ENCODE measurements around the gene NPAS3. TPM values are rescaled to one million over a fixed set of nuclear protein-coding genes. Genes with fewer than 3 reads are reported as not detected.

Gene NPAS3
- total and polyA plus RNA-seq, 2 of the 13 experiments (the other 11 are each of a cell fraction or from before 2014, with no cell fraction given), result not detected

GRCh38 chr14:33792720-33793368 is 854.2 kb downstream of the NPAS3 start (continued):
- TF ChIP-seq ZNF337 (CRISPR knock-in tag; IDR thresholded peaks at IDR 0.05; ENCODE audit: borderline replicate concordance, low read depth) (no peak), ZNF577 (CRISPR knock-in tag; IDR thresholded peaks at IDR 0.05; ENCODE audit: borderline replicate concordance, low read depth) (no peak), ZEB1 (IDR thresholded peaks at IDR 0.05; ENCODE audit: insufficient replicate concordance, low read depth) (no peak), SKIL (CRISPR knock-in tag; IDR thresholded peaks at IDR 0.05; ENCODE audit: borderline replicate concordance) (no peak), SMARCC2 (IDR thresholded peaks at IDR 0.05) (no peak), GTF2F1 (IDR thresholded peaks at IDR 0.05; ENCODE audit: low read length) (no peak), ATF1 (CRISPR knock-in tag; IDR thresholded peaks at IDR 0.05) (no peak), RFX5 (IDR thresholded peaks at IDR 0.05; ENCODE audit: low read depth, low read length) (no peak), ZNF180 (CRISPR knock-in tag; IDR thresholded peaks at IDR 0.05; ENCODE audit: borderline replicate concordance, low read depth) (no peak), FOXP1 (IDR thresholded peaks at IDR 0.05) (no peak), FOXP1 (CRISPR knock-in tag; IDR thresholded peaks at IDR 0.05) (no peak), JDP2 (CRISPR knock-in tag; IDR thresholded peaks at IDR 0.05; ENCODE audit: borderline replicate concordance) (no peak), ZNF724P (CRISPR knock-in tag; IDR thresholded peaks at IDR 0.05; ENCODE audit: borderline replicate concordance) (no peak), ZFP62 (CRISPR knock-in tag; IDR thresholded peaks at IDR 0.05) (no peak), ZNF282 (IDR thresholded peaks at IDR 0.05; ENCODE audit: partially characterized antibody) (no peak), TCF12 (IDR thresholded peaks at IDR 0.05) (no peak), TCF12 (CRISPR knock-in tag; IDR thresholded peaks at IDR 0.05) (no peak), STAT6 (CRISPR knock-in tag; IDR thresholded peaks at IDR 0.05; ENCODE audit: borderline replicate concordance) (no peak), KDM5A (IDR thresholded peaks at IDR 0.05; ENCODE audit: borderline replicate concordance, low read length) (no peak), SP2 (CRISPR knock-in tag; IDR thresholded peaks at IDR 0.05) (no peak)
- TF ChIP-seq, protein P1, sequence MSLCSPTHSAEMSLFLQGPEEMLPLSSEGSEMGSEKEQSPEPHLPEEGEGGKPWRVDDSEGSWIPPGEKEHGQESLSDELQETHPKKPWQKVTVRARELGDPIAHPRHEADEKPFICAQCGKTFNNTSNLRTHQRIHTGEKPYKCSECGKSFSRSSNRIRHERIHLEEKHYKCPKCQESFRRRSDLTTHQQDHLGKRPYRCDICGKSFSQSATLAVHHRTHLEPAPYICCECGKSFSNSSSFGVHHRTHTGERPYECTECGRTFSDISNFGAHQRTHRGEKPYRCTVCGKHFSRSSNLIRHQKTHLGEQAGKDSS (CRISPR knock-in tag; IDR thresholded peaks at IDR 0.05; ENCODE audit: borderline replicate concordance, low read depth), result no peak; the same call in 1 of the 2 replicates
- TF ChIP-seq, protein P2, sequence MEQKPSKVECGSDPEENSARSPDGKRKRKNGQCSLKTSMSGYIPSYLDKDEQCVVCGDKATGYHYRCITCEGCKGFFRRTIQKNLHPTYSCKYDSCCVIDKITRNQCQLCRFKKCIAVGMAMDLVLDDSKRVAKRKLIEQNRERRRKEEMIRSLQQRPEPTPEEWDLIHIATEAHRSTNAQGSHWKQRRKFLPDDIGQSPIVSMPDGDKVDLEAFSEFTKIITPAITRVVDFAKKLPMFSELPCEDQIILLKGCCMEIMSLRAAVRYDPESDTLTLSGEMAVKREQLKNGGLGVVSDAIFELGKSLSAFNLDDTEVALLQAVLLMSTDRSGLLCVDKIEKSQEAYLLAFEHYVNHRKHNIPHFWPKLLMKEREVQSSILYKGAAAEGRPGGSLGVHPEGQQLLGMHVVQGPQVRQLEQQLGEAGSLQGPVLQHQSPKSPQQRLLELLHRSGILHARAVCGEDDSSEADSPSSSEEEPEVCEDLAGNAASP (CRISPR knock-in tag; IDR thresholded peaks at IDR 0.05; ENCODE audit: borderline replicate concordance), result 0 out of 2 replicates have a peak, but pooled peaks have one; percentile 35
- TF ChIP-seq, protein P3, sequence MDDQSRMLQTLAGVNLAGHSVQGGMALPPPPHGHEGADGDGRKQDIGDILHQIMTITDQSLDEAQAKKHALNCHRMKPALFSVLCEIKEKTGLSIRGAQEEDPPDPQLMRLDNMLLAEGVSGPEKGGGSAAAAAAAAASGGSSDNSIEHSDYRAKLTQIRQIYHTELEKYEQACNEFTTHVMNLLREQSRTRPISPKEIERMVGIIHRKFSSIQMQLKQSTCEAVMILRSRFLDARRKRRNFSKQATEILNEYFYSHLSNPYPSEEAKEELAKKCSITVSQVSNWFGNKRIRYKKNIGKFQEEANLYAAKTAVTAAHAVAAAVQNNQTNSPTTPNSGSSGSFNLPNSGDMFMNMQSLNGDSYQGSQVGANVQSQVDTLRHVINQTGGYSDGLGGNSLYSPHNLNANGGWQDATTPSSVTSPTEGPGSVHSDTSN (CRISPR knock-in tag; IDR thresholded peaks at IDR 0.05; ENCODE audit: borderline replicate concordance), result no peak

Measured in HepG2 (cell line).